ENCODE results near the gene SPDYE1. TPM values are rescaled to one million over a fixed set of nuclear protein-coding genes. Genes with fewer than 3 reads are reported as not detected.

Gene SPDYE1
- total RNA-seq, 1 experiment from 2014 or later, result not detected

DNA sequence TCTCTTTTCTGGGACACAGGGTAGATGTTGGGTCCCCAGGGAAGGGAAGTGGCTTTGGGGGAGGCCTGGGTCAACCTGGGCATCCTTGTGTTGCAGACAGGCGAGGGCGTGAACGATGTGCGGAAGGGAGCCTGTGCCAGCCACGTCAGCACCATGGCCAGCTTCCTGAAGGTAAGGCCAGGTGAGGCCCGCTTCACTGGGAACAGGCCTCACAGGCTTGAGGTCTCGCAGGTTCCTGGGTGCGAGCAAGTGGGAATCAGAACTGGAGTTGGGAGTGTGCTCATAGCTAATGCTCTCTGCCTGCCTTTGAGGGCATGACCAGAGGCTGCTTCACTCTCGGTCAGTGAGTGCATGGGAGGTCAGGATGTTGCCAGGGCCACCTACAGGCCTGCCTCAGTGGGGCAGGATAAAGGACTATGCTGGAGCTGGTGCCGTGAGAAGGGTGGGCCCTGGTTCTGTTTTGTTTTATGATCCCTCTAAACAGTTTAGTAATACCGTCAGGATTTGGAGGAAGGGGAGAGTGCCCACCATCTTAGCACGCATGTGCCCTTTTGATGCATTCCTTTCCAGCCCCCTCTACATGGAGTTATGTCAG, 55.2 kb downstream of the SPDYE1 start:
- Histone ChIP-seq H3K9me3 (ENCODE audit: low read depth, low read length, poor library complexity, severe bottlenecking) (no peaks in the 10 kb centered on the region), H3K27me3 (replicated peaks; ENCODE audit: insufficient read depth, low read depth, low read length, poor library complexity) (no peaks in the 10 kb centered on the region), H3K36me3 (ENCODE audit: insufficient read depth, low read length, poor library complexity, severe bottlenecking) (peaks cover 44% of the 10 kb centered on the region), H3K4me1 (ENCODE audit: insufficient read depth, low read length, poor library complexity, severe bottlenecking) (no peaks in the 10 kb centered on the region), H3K4me3 (ENCODE audit: low read depth, low read length, poor library complexity, severe bottlenecking) (no peak overlapping the region), H3K27ac (ENCODE audit: low read depth, low read length, poor library complexity, severe bottlenecking) (no peak overlapping the region)
- POLR2A ChIA-PET (ENCODE audit: low non-redundant PET), result interaction anchor here (0.7 kb wide), 1 partner anchor 8 kb away, joined by 3 read pairs; no protein-coding TSS in a partner anchor
- no TSS peak for BruUV-seq (replicated peaks)
- TF ChIP-seq EZH2 (IDR thresholded peaks at IDR 0.05; ENCODE audit: borderline replicate concordance, low read depth, low read length, poor library complexity, severe bottlenecking), result no peak
- TF ChIP-seq, protein P1, sequence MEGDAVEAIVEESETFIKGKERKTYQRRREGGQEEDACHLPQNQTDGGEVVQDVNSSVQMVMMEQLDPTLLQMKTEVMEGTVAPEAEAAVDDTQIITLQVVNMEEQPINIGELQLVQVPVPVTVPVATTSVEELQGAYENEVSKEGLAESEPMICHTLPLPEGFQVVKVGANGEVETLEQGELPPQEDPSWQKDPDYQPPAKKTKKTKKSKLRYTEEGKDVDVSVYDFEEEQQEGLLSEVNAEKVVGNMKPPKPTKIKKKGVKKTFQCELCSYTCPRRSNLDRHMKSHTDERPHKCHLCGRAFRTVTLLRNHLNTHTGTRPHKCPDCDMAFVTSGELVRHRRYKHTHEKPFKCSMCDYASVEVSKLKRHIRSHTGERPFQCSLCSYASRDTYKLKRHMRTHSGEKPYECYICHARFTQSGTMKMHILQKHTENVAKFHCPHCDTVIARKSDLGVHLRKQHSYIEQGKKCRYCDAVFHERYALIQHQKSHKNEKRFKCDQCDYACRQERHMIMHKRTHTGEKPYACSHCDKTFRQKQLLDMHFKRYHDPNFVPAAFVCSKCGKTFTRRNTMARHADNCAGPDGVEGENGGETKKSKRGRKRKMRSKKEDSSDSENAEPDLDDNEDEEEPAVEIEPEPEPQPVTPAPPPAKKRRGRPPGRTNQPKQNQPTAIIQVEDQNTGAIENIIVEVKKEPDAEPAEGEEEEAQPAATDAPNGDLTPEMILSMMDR (conservative IDR thresholded peaks at IDR 0.05; ENCODE audit: low read depth, low read length), result no peak
- no peak for DNase-seq (ENCODE audit: low spot score)
- intact Hi-C loops (cut with micrococcal nuclease; ENCODE audit: unreplicated experiment), result no loop called here
- CTCF ChIA-PET, result no interaction called here

DNA sequence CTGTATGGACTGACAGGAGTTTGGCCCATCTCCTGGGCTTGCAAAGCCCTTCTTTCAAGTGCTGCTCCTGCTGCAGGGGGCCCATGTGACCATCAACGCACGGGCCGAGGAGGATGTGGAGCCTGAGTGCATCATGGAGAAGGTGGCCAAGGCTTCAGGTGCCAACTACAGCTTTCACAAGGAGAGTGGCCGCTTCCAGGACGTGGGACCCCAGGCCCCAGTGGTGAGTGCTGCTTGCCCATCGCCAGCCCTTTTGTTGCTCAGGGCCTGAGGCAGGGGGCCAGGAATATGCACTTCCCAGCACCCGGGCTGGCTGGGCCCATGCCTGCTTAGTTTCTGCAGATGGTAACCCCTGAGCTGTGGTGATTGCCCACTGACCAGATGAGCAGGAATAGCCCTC, 59.0 kb downstream of the SPDYE1 start:
- Histone ChIP-seq H3K27me3 (replicated peaks; ENCODE audit: insufficient read depth, low read depth, low read length, poor library complexity) (no peaks in the 10 kb centered on the region), H3K36me3 (ENCODE audit: insufficient read depth, low read length, poor library complexity, severe bottlenecking) (peaks cover 58% of the 10 kb centered on the region), H3K4me1 (ENCODE audit: insufficient read depth, low read length, poor library complexity, severe bottlenecking) (no peaks in the 10 kb centered on the region), H3K9me3 (ENCODE audit: low read depth, low read length, poor library complexity, severe bottlenecking) (no peaks in the 10 kb centered on the region), H3K27ac (ENCODE audit: low read depth, low read length, poor library complexity, severe bottlenecking) (no peak overlapping the region), H3K4me3 (ENCODE audit: low read depth, low read length, poor library complexity, severe bottlenecking) (no peak overlapping the region)
- TF ChIP-seq EZH2 (IDR thresholded peaks at IDR 0.05; ENCODE audit: borderline replicate concordance, low read depth, low read length, poor library complexity, severe bottlenecking), result no peak
- TF ChIP-seq, protein P1 (conservative IDR thresholded peaks at IDR 0.05; ENCODE audit: low read depth, low read length), result no peak
- no peak for DNase-seq (ENCODE audit: low spot score)
- POLR2A ChIA-PET (ENCODE audit: low non-redundant PET), result no interaction called here
- CTCF ChIA-PET, result no interaction called here
- intact Hi-C loops (cut with micrococcal nuclease; ENCODE audit: unreplicated experiment), result no loop called here
- BruUV-seq (replicated peaks), result no TSS peak

DNA sequence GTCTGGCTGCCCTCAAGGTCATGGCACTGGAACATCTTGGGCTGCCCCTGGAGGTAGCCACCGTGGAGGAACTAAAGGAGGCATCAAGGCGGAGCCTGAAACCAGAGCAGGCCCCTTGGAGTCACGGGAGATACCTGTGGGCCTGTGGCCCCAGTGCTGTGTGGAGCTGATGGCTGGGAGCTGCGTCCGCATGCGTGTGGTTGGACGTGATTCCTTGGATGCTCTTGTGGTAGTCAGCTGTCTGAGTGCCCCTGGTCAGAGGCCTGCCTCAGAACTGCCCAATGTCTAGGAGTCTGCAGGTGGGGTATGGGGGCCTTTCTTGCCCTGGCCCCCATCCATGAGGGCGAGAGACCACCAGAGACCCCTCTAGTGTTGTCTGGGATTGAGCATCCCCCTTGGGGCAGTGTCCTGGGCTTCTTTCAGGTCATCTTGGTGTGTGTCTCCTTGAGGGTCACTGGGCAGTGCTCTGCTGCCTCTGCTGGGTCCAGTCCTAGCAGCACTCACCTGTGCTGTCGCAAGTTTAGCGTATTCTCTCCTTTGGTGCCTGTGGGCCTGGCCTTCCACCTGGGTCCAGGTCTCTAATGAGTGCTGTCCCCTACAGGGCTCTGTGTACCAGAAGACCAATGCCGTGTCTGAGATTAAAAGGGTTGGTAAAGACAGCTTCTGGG, 59.6 kb downstream of the SPDYE1 start:
- POLR2A ChIA-PET (ENCODE audit: low non-redundant PET), result no interaction called here
- CTCF ChIA-PET, result no interaction called here
- intact Hi-C loops (cut with micrococcal nuclease; ENCODE audit: unreplicated experiment), result no loop called here
- Histone ChIP-seq H3K27ac (ENCODE audit: low read depth, low read length, poor library complexity, severe bottlenecking) (no peak overlapping the region), H3K4me3 (ENCODE audit: low read depth, low read length, poor library complexity, severe bottlenecking) (no peak overlapping the region), H3K27me3 (replicated peaks; ENCODE audit: insufficient read depth, low read depth, low read length, poor library complexity) (no peaks in the 10 kb centered on the region), H3K36me3 (ENCODE audit: insufficient read depth, low read length, poor library complexity, severe bottlenecking) (peaks cover 58% of the 10 kb centered on the region), H3K4me1 (ENCODE audit: insufficient read depth, low read length, poor library complexity, severe bottlenecking) (no peaks in the 10 kb centered on the region), H3K9me3 (ENCODE audit: low read depth, low read length, poor library complexity, severe bottlenecking) (no peaks in the 10 kb centered on the region)
- no TSS peak for BruUV-seq (replicated peaks)
- TF ChIP-seq EZH2 (IDR thresholded peaks at IDR 0.05; ENCODE audit: borderline replicate concordance, low read depth, low read length, poor library complexity, severe bottlenecking), result no peak
- TF ChIP-seq, protein P1 (conservative IDR thresholded peaks at IDR 0.05; ENCODE audit: low read depth, low read length), result no peak
- no peak for DNase-seq (ENCODE audit: low spot score)

Data from A673 (cell line).